Measurements from ENCODE around the gene USP9X.
"Not testable (repeated sequence)": the region's sequence is repeated elsewhere in the genome, so short reads cannot be mapped to it uniquely, and the experiment has no call there.

USP9X gene

DNA sequence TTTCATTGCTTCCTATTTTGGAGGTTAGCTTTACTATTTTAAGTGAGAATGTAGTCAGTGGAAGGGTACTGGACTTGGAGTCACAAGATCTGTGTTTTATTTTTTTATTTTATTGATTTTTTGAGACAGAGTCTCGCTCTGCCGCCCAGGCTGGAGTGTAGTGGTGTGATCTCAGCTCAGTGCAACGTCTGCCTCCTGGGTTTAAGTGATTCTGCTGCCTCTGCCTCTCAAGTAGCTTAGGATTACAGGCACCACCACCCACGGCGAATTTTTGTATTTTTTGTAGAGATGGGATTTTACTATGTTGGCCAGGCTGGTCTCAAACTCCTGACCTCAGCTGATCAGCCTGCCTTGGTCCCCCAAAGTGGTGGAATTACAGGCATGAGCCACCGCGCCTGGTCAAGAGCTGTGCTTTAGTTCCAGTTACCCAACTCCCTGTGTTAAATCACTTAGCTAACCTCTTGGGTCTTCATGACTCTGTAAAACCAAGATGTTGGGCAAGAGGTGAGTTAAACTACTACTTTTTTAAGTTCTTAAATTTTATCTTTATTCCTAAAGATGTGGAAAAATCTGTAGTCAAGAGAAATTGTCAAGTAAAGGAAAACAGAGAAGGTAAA is 11.2 kb downstream of the USP9X start:
- intact Hi-C loops (cut with DNase I; ENCODE audit: low total_unique reads): no loop called here
- TF ChIP-seq, protein P1, sequence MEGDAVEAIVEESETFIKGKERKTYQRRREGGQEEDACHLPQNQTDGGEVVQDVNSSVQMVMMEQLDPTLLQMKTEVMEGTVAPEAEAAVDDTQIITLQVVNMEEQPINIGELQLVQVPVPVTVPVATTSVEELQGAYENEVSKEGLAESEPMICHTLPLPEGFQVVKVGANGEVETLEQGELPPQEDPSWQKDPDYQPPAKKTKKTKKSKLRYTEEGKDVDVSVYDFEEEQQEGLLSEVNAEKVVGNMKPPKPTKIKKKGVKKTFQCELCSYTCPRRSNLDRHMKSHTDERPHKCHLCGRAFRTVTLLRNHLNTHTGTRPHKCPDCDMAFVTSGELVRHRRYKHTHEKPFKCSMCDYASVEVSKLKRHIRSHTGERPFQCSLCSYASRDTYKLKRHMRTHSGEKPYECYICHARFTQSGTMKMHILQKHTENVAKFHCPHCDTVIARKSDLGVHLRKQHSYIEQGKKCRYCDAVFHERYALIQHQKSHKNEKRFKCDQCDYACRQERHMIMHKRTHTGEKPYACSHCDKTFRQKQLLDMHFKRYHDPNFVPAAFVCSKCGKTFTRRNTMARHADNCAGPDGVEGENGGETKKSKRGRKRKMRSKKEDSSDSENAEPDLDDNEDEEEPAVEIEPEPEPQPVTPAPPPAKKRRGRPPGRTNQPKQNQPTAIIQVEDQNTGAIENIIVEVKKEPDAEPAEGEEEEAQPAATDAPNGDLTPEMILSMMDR (IDR thresholded peaks at IDR 0.05): no peak
- H3K4me1 ChIP-seq: peaks cover 0 to 50% (median 14%) of the 10 kb centered on the region in 4 donors

DNA sequence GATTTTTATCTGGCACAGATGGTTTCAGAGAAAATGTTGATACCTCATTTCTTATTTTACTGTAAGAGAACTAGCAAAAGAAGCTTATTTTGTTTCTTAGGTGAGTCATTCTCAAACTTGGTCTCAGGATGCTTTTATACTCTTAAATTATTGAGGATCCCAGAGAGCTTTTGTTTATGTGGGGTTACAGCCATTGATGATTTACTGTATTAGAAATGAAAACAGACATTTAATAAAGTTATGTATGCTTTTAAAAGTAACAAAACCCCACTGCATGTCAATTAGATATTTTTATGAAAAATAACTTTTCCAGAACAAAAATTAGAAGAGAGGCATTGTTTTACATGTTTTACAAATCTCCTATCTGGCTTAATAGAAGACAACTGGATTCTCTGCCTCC is 12.1 kb downstream of the USP9X start:
- Histone ChIP-seq H3K9me3 (no peaks in the 10 kb centered on the region), H3K27me3 (no peaks in the 10 kb centered on the region), H3K36me3 (no peaks in the 10 kb centered on the region), H3K27ac (no peak overlapping the region), H3K4me3 (no peak overlapping the region), H3K4me1 (peaks cover 0 to 41% (median 11%) of the 10 kb centered on the region in 4 donors)
- DNase-seq: no peak
- intact Hi-C loops (cut with DNase I; ENCODE audit: low total_unique reads): no loop called here
- TF ChIP-seq, protein P1 (IDR thresholded peaks at IDR 0.05): no peak

More for the DNA sequence above, 11.2 kb downstream of the USP9X start:
- H3K4me3 ChIP-seq: no peak overlapping the region
- H3K27me3 ChIP-seq: no peaks in the 10 kb centered on the region
- no peak overlapping the region for H3K27ac ChIP-seq
- no peaks in the 10 kb centered on the region for H3K36me3 ChIP-seq
- no peaks in the 10 kb centered on the region for H3K9me3 ChIP-seq
- no peak for DNase-seq

DNA sequence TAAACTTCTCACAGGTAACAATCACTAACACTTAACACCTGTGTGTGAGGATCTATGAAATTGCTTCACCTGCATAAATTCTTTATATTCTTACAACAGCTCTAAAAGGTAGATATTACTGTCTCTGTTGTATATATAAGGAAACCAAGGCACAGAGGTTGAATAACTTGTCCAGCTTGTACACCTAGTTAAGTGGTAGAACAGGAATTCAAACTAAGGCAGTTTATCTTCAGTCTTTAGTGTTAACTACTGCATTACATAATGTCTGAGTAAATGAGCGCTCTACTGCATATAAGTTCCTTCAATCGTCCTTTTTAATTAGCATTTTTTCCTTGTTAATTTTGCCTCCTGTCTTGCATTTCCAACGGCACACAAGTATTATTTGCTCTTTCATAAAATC is 15.0 kb downstream of the USP9X start:
- intact Hi-C loops (cut with DNase I; ENCODE audit: low total_unique reads): no loop called here
- TF ChIP-seq, protein P1 (IDR thresholded peaks at IDR 0.05): no peak
- H3K36me3 ChIP-seq: no peaks in the 10 kb centered on the region
- no peaks in the 10 kb centered on the region for H3K9me3 ChIP-seq
- peaks cover 0 to 40% (median 10%) of the 10 kb centered on the region in 4 donors for H3K4me1 ChIP-seq
- no peak overlapping the region for H3K4me3 ChIP-seq
- H3K27ac ChIP-seq: no peak overlapping the region
- H3K27me3 ChIP-seq: no peaks in the 10 kb centered on the region
- DNase-seq: no peak

DNA sequence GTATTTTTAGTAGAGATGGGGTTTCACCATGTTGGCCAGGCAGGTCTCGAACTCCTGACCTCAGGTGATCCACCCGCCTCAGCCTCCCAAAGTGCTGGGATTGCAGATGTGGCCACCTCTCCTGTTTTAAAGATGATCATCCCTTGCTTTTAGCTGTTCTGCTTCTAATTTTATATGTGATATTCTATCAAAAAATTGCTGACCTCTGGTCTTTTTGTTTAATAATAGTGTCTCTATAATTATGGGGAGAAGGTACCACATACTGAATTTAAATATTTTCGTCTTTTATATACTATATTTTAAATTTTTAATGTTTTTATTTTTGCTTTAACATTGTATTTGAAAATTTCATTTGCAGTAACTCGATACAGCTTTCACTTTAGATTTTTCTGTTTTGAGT is 15.6 kb downstream of the USP9X start:
- intact Hi-C loops (cut with DNase I; ENCODE audit: low total_unique reads): no loop called here
- H3K9me3 ChIP-seq: no peaks in the 10 kb centered on the region
- TF ChIP-seq, protein P1 (IDR thresholded peaks at IDR 0.05): no peak
- no peaks in the 10 kb centered on the region for H3K36me3 ChIP-seq
- H3K4me1 ChIP-seq: peaks cover 0 to 34% (median 8%) of the 10 kb centered on the region in 4 donors
- H3K4me3 ChIP-seq: no peak overlapping the region
- no peak overlapping the region for H3K27ac ChIP-seq
- DNase-seq: no peak
- no peaks in the 10 kb centered on the region for H3K27me3 ChIP-seq

DNA sequence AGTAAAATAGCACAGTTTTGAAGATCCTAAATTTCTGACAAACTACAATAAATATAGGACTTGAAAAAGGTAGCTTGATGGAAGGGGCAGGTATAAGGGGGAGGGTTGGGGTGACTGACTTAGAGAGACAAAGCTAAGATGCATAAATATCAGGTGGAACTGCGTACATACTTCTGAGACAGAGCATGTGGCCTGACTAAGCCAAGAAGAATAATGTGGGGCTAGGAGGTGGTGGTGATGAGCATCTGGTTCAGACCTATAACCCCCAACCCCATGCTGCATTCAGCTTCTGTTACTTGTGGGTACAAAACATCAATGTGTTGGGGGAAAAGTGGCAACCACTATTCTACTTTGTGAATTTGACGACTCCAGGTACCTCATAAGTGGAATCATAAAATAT is 19.8 kb downstream of the USP9X start:
- peaks cover 0 to 44% (median 7%) of the 10 kb centered on the region in 4 donors for H3K4me1 ChIP-seq
- no peaks in the 10 kb centered on the region for H3K27me3 ChIP-seq
- no peak overlapping the region for H3K4me3 ChIP-seq
- intact Hi-C loops (cut with DNase I; ENCODE audit: low total_unique reads): no loop called here
- TF ChIP-seq, protein P1 (IDR thresholded peaks at IDR 0.05): no peak
- no peak for DNase-seq
- H3K9me3 ChIP-seq: no peaks in the 10 kb centered on the region
- H3K36me3 ChIP-seq: no peaks in the 10 kb centered on the region
- no peak overlapping the region for H3K27ac ChIP-seq

DNA sequence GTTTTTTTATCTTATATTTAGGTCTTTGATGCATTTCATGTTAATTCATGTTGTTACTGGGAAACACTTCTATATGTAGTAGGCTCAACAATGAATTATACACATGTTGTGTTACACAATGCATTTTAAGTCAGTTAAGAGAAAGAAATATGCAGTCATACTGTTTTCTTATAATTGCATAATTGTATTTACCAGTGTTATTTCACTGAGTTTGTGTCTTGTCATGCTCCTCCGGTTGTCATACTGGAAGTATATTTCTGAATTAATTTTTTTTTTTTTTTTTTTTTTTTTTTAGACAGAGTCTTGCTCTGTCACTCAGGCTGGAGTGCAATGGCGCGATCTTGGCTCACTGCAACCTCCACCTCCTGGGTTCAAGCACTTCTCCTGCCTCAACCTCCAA is 21.0 kb downstream of the USP9X start:
- H3K4me1 ChIP-seq: peaks cover 0 to 56% (median 7%) of the 10 kb centered on the region in 4 donors
- H3K27ac ChIP-seq; DNase-seq; H3K27me3 ChIP-seq; H3K36me3 ChIP-seq; H3K9me3 ChIP-seq; H3K4me3 ChIP-seq; intact Hi-C loops (cut with DNase I; ENCODE audit: low total_unique reads): not testable (repeated sequence)

Measured in tibial artery (tissue), 4 donors.